CD4-positive, alpha-beta T cell treated with Interferon alpha-2 for 1 hour (primary cell): Measurements from ENCODE around the gene SLC30A2.
A peak's percentile ranks its signal among the peaks of the same experiment; 100 is the strongest.

Source experiments
- DNase-seq, 2 donors: peaks; one replicate each; pipeline ENCODE4 v3.0.0-alpha.2; 2020 to 2022

The SLC30A2 gene

GRCh38 chr1:26038477-26038876 lies 7.4 kb downstream of the SLC30A2 start:
- no peak for DNase-seq

GRCh38 chr1:26037904-26038303 lies 8.0 kb downstream of the SLC30A2 start:
- no peak for DNase-seq

GRCh38 chr1:26036756-26037281 lies 9.1 kb downstream of the SLC30A2 start:
- no peak for DNase-seq

- peak; percentile 66 to 80 for DNase-seq
Observed at GRCh38 chr1:26035959-26036755, 9.8 kb downstream of the SLC30A2 start.

- DNase-seq: peak; percentile 94
Observed at GRCh38 chr1:26035203-26035958, 10.5 kb downstream of the SLC30A2 start.

GRCh38 chr1:26034504-26035202 lies 11.3 kb downstream of the SLC30A2 start:
- no peak for DNase-seq

GRCh38 chr1:26032656-26033357 lies 13.1 kb downstream of the SLC30A2 start:
- no peak for DNase-seq

GRCh38 chr1:26031611-26032220 lies 14.2 kb downstream of the SLC30A2 start:
- DNase-seq: no peak

- no peak for DNase-seq
Observed at GRCh38 chr1:26031196-26031595, 14.7 kb downstream of the SLC30A2 start.

GRCh38 chr1:26029864-26030481 lies 15.9 kb downstream of the SLC30A2 start:
- DNase-seq: no peak

- DNase-seq: no peak
Observed at GRCh38 chr1:26029054-26029863, 16.7 kb downstream of the SLC30A2 start.

GRCh38 chr1:26028490-26028980 lies 17.4 kb downstream of the SLC30A2 start:
- DNase-seq: no peak

- no peak for DNase-seq
Observed at GRCh38 chr1:26027716-26028489, 18.0 kb downstream of the SLC30A2 start.

GRCh38 chr1:26025517-26025916 lies 20.4 kb downstream of the SLC30A2 start:
- no peak for DNase-seq

GRCh38 chr1:26025060-26025459 lies 20.9 kb downstream of the SLC30A2 start:
- DNase-seq: no peak

- DNase-seq: no peak
Observed at GRCh38 chr1:26023826-26024225, 22.1 kb downstream of the SLC30A2 start.

- no peak for DNase-seq
Observed at GRCh38 chr1:26023009-26023408, 22.9 kb downstream of the SLC30A2 start.

- DNase-seq: no peak
Observed at GRCh38 chr1:26022404-26022779, 23.5 kb downstream of the SLC30A2 start.

GRCh38 chr1:26021647-26022403 lies 24.1 kb downstream of the SLC30A2 start, which contains the start of gene EXTL1:
Gene EXTL1 (plus strand): TSS chr1:26021775. CDS start chr1:26022647, 872 bp downstream.
- no peak for DNase-seq
